ENCODE results near the gene GOLGA3.
"Not testable (repeated sequence)": the region's sequence is repeated elsewhere in the genome, so short reads cannot be mapped to it uniquely, and the experiment has no call there.

The GOLGA3 gene

GRCh38 chr12:132841151-132841550 lies 12.5 kb upstream of the GOLGA3 start:
- DNase-seq = no peak

GRCh38 chr12:132840536-132840935 lies 11.9 kb upstream of the GOLGA3 start:
- DNase-seq = no peak

GRCh38 chr12:132839558-132840235 lies 11.0 kb upstream of the GOLGA3 start:
- no peak for DNase-seq

GRCh38 chr12:132838410-132839080 lies 9.9 kb upstream of the GOLGA3 start:
- DNase-seq = no peak

- DNase-seq = no peak
These were observed 9.2 kb upstream of the GOLGA3 start for GRCh38 chr12:132837693-132838409.

GRCh38 chr12:132836795-132837331 lies 8.2 kb upstream of the GOLGA3 start:
- DNase-seq = no peak

GRCh38 chr12:132836230-132836629 lies 7.6 kb upstream of the GOLGA3 start:
- not testable (repeated sequence) for DNase-seq

GRCh38 chr12:132835076-132836025 lies 6.7 kb upstream of the GOLGA3 start:
- no peak for DNase-seq

- DNase-seq = no peak
These were observed 5.6 kb upstream of the GOLGA3 start for GRCh38 chr12:132834181-132834711.

GRCh38 chr12:132833341-132833740 lies 4.7 kb upstream of the GOLGA3 start:
- no peak for DNase-seq

GRCh38 chr12:132831771-132832170 lies 3.1 kb upstream of the GOLGA3 start:
- no peak for DNase-seq

- no peak for DNase-seq
These were observed 636 bp downstream of the GOLGA3 start for GRCh38 chr12:132827763-132828703.

GRCh38 chr12:132825861-132826260 lies 2.8 kb downstream of the GOLGA3 start:
- DNase-seq = no peak

GRCh38 chr12:132825089-132825488 lies 3.6 kb downstream of the GOLGA3 start:
- DNase-seq = no peak

- DNase-seq = no peak
These were observed 4.6 kb downstream of the GOLGA3 start for GRCh38 chr12:132824053-132824452.

GRCh38 chr12:132818562-132818961 lies 10.1 kb downstream of the GOLGA3 start:
- DNase-seq = no peak

GRCh38 chr12:132814232-132814631 lies 14.4 kb downstream of the GOLGA3 start:
- DNase-seq = no peak

- no peak for DNase-seq
These were observed 15.2 kb downstream of the GOLGA3 start for GRCh38 chr12:132813443-132813842.

- no peak for DNase-seq
These were observed 15.9 kb downstream of the GOLGA3 start for GRCh38 chr12:132812631-132813305.

- DNase-seq = not testable (repeated sequence)
These were observed 19.3 kb downstream of the GOLGA3 start for GRCh38 chr12:132809391-132809790.
